NK-92 (cell line): ENCODE data around the gene TGFB1I1.
"Not testable (repeated sequence)": the region's sequence is repeated elsewhere in the genome, so short reads cannot be mapped to it uniquely, and the experiment has no call there.

Source experiments
- DNase-seq: peaks from one replicate; lab custom pipeline; 2025; ENCODE audit not compliant: unreplicated experiment; lab: John Stamatoyannopoulos, UW

The TGFB1I1 gene

GRCh38 chr16:31487071-31487719, 15.2 kb downstream of the TGFB1I1 start:
- no peak for DNase-seq

GRCh38 chr16:31487720-31488467, 15.9 kb downstream of the TGFB1I1 start:
- no peak for DNase-seq

- DNase-seq = no peak
Observed at GRCh38 chr16:31488468-31489297, 16.7 kb downstream of the TGFB1I1 start.

GRCh38 chr16:31489298-31489564, 17.3 kb downstream of the TGFB1I1 start:
- no peak for DNase-seq

- DNase-seq = no peak
Observed at GRCh38 chr16:31489616-31490584, 17.9 kb downstream of the TGFB1I1 start.

GRCh38 chr16:31491778-31492418, 19.9 kb downstream of the TGFB1I1 start:
- DNase-seq = no peak

GRCh38 chr16:31493506-31494125, 21.7 kb downstream of the TGFB1I1 start:
- no peak for DNase-seq

GRCh38 chr16:31496670-31497069, 24.7 kb downstream of the TGFB1I1 start:
- no peak for DNase-seq

GRCh38 chr16:31498493-31498892, 26.5 kb downstream of the TGFB1I1 start:
- DNase-seq = no peak

- no peak for DNase-seq
Observed at GRCh38 chr16:31499928-31500327, 28.0 kb downstream of the TGFB1I1 start.

GRCh38 chr16:31501226-31501965, 29.4 kb downstream of the TGFB1I1 start:
- DNase-seq = no peak

GRCh38 chr16:31501966-31502348, 30.0 kb downstream of the TGFB1I1 start:
- DNase-seq = no peak

- no peak for DNase-seq
Observed at GRCh38 chr16:31502981-31503380, 31.0 kb downstream of the TGFB1I1 start.

GRCh38 chr16:31503555-31503954, 31.6 kb downstream of the TGFB1I1 start:
- not testable (repeated sequence) for DNase-seq

- no peak for DNase-seq
Observed at GRCh38 chr16:31504159-31504558, 32.2 kb downstream of the TGFB1I1 start.

- no peak for DNase-seq
Observed at GRCh38 chr16:31505483-31505882, 33.5 kb downstream of the TGFB1I1 start.

GRCh38 chr16:31507617-31507928, 35.6 kb downstream of the TGFB1I1 start:
- no peak for DNase-seq

GRCh38 chr16:31507929-31508705, 36.2 kb downstream of the TGFB1I1 start, which contains the start of gene RUSF1:
Gene RUSF1 (minus strand): TSS chr16:31508391. CDS start chr16:31508373, 18 bp downstream.
- no peak for DNase-seq
